Measurements from ENCODE around the gene RBBP5.
"Not testable (repeated sequence)": the region's sequence is repeated elsewhere in the genome, so short reads cannot be mapped to it uniquely, and the experiment has no call there.

RBBP5 gene

DNA sequence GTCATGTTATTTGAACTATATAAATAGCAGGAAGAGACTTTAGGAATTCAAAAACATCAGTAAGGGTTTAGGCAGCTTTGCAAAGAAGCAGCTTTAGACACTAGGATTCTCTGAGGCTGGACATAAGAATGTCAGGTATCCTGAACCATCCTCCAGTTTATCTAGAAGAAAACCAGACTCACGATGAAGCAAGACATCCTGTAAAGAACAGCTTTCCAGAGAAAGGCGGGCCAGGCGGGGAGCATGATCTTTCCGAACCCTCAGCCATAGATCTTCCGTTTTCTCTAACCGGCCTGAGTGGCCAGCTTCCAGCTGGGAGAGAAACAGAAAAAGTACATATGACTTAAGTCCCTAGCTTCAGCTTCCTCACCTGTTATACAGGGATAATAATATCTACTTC, 39.3 kb upstream of the RBBP5 start:
- H3K27me3 ChIP-seq (ENCODE audit: insufficient read depth, poor library complexity, severe bottlenecking): no peaks in the 10 kb centered on the region
- H3K27ac ChIP-seq (replicated peaks): no peak overlapping the region
- no peak overlapping the region for H3K4me3 ChIP-seq (replicated peaks; ENCODE audit: insufficient read depth, low read length)
- no peak for DNase-seq (ENCODE audit: low read depth in 1 of 2, low spot score in 1 of 2)
- TF ChIP-seq SPI1 (IDR thresholded peaks at IDR 0.05; ENCODE audit: borderline replicate concordance, low read depth) (no peak), POLR2AphosphoS5 (IDR thresholded peaks at IDR 0.05; ENCODE audit: low read depth) (no peak), GABPA (IDR thresholded peaks at IDR 0.05; ENCODE audit: low read depth) (no peak)
- TF ChIP-seq, protein P1, sequence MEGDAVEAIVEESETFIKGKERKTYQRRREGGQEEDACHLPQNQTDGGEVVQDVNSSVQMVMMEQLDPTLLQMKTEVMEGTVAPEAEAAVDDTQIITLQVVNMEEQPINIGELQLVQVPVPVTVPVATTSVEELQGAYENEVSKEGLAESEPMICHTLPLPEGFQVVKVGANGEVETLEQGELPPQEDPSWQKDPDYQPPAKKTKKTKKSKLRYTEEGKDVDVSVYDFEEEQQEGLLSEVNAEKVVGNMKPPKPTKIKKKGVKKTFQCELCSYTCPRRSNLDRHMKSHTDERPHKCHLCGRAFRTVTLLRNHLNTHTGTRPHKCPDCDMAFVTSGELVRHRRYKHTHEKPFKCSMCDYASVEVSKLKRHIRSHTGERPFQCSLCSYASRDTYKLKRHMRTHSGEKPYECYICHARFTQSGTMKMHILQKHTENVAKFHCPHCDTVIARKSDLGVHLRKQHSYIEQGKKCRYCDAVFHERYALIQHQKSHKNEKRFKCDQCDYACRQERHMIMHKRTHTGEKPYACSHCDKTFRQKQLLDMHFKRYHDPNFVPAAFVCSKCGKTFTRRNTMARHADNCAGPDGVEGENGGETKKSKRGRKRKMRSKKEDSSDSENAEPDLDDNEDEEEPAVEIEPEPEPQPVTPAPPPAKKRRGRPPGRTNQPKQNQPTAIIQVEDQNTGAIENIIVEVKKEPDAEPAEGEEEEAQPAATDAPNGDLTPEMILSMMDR (IDR thresholded peaks at IDR 0.05; ENCODE audit: insufficient read depth, low read length): no peak
- TF ChIP-seq, protein P2, sequence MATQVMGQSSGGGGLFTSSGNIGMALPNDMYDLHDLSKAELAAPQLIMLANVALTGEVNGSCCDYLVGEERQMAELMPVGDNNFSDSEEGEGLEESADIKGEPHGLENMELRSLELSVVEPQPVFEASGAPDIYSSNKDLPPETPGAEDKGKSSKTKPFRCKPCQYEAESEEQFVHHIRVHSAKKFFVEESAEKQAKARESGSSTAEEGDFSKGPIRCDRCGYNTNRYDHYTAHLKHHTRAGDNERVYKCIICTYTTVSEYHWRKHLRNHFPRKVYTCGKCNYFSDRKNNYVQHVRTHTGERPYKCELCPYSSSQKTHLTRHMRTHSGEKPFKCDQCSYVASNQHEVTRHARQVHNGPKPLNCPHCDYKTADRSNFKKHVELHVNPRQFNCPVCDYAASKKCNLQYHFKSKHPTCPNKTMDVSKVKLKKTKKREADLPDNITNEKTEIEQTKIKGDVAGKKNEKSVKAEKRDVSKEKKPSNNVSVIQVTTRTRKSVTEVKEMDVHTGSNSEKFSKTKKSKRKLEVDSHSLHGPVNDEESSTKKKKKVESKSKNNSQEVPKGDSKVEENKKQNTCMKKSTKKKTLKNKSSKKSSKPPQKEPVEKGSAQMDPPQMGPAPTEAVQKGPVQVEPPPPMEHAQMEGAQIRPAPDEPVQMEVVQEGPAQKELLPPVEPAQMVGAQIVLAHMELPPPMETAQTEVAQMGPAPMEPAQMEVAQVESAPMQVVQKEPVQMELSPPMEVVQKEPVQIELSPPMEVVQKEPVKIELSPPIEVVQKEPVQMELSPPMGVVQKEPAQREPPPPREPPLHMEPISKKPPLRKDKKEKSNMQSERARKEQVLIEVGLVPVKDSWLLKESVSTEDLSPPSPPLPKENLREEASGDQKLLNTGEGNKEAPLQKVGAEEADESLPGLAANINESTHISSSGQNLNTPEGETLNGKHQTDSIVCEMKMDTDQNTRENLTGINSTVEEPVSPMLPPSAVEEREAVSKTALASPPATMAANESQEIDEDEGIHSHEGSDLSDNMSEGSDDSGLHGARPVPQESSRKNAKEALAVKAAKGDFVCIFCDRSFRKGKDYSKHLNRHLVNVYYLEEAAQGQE (IDR thresholded peaks at IDR 0.05; ENCODE audit: insufficient replicate concordance, low read depth): no peak

DNA sequence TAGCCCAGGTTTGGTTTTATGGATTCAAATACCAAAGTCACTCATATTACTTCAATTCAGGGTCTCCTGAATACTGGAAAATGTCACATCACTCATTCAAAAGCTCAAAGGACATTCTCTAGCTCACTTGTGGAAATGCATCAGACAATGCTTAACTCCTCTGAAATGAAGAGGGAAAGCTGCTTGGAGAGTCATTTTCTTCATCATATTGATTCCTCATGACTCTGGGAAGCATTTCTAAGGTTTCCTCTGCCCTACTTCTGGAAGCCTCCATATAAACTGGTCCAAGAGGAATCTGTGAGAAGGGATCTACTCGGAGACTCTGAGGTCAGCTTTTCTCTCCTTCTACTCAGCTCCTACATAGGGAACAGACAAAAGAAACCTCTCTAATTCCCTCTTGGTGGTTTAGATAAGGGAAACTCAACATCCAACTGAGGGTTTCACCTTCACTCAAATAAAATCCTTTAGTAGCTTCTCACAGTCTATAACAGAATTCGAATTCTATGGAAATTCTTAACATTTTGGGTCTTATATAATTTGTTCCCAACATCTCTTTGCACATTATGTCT, 36.4 kb upstream of the RBBP5 start:
- no peak for DNase-seq (ENCODE audit: low read depth in 1 of 2, low spot score in 1 of 2)
- no peak overlapping the region for H3K27ac ChIP-seq (replicated peaks)
- no peak overlapping the region for H3K4me3 ChIP-seq (replicated peaks; ENCODE audit: insufficient read depth, low read length)
- TF ChIP-seq, protein P1 (IDR thresholded peaks at IDR 0.05; ENCODE audit: insufficient read depth, low read length): no peak
- TF ChIP-seq, protein P2 (IDR thresholded peaks at IDR 0.05; ENCODE audit: insufficient replicate concordance, low read depth): no peak
- no peak for TF ChIP-seq SPI1 (IDR thresholded peaks at IDR 0.05; ENCODE audit: borderline replicate concordance, low read depth)
- no peak for TF ChIP-seq GABPA (IDR thresholded peaks at IDR 0.05; ENCODE audit: low read depth)
- no peak for TF ChIP-seq POLR2AphosphoS5 (IDR thresholded peaks at IDR 0.05; ENCODE audit: low read depth)
- no peaks in the 10 kb centered on the region for H3K27me3 ChIP-seq (ENCODE audit: insufficient read depth, poor library complexity, severe bottlenecking)

DNA sequence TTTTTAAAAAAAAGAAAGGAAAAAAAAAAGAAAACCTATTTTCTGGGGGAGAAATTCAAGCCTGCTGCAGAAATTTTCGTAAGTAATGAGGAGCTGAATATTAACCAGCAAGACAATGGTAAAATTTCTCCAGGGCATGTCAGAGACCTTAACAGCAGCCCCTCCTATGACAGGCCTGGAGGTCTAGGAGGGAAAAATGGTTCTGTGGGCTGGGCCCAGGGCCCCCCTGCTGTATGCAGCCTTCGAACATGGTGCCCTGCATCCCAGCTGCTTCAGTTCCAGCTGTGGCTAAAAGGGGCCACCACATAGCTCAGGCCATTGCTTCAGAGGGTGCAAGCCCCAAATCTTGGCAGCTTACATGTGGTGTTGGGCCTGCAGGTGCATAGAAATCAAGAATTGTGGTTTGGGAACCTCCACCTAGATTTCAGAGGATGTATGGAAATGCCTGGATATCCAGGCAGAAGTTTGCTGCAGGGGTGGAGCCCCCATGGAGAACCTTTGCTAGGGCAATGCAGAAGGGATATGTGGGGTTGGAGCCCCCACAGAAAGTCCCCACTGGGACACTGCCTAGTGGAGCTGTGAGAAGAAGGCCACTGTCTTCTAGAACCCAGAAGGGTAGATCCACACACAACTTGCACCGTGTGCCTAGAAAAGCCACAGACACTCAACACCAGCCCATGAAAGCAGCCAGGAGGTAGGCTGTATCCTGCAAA, 34.0 kb upstream of the RBBP5 start:
- H3K27me3 ChIP-seq (ENCODE audit: insufficient read depth, poor library complexity, severe bottlenecking); H3K4me3 ChIP-seq (replicated peaks; ENCODE audit: insufficient read depth, low read length); DNase-seq (ENCODE audit: low read depth in 1 of 2, low spot score in 1 of 2); H3K27ac ChIP-seq (replicated peaks): not testable (repeated sequence)

DNA sequence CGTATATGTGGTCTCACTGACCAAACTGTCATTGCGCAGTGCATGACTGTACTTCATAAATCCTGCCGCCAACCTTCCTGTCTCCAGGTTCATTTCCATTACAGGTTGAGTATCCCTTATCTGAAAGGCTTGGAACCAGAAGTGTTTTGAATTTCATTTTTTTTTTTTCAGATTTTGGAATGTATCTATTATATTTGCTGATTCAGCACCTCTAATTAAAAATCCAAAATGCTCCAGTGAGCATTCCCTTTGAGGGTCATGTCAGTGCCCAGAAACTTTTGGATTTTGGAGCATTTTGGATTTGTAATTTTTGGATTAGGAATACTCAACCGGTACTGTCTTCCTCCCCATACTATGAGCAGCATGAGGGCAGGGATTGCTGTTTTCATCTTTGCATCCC, 30.7 kb upstream of the RBBP5 start:
- Histone ChIP-seq H3K4me3 (replicated peaks; ENCODE audit: insufficient read depth, low read length) (no peak overlapping the region), H3K27me3 (ENCODE audit: insufficient read depth, poor library complexity, severe bottlenecking) (no peaks in the 10 kb centered on the region), H3K27ac (replicated peaks) (no peak overlapping the region)
- no peak for TF ChIP-seq SPI1 (IDR thresholded peaks at IDR 0.05; ENCODE audit: borderline replicate concordance, low read depth)
- TF ChIP-seq, protein P2 (IDR thresholded peaks at IDR 0.05; ENCODE audit: insufficient replicate concordance, low read depth): no peak
- TF ChIP-seq POLR2AphosphoS5 (IDR thresholded peaks at IDR 0.05; ENCODE audit: low read depth): no peak
- TF ChIP-seq, protein P1 (IDR thresholded peaks at IDR 0.05; ENCODE audit: insufficient read depth, low read length): no peak
- TF ChIP-seq GABPA (IDR thresholded peaks at IDR 0.05; ENCODE audit: low read depth): no peak
- DNase-seq (ENCODE audit: low read depth in 1 of 2, low spot score in 1 of 2): no peak
